GM12801 (cell line): Measurements from ENCODE around the gene WWOX.

Source experiments
- TF ChIP-seq, protein P1 (sequence below): IDR thresholded peaks from one replicate; pipeline ENCODE4 v1.5.1; 2011; ENCODE audit warnings: control low read depth; ENCODE audit not compliant: insufficient read length; ENCODE audit errors: extremely low read depth

WWOX gene

DNA sequence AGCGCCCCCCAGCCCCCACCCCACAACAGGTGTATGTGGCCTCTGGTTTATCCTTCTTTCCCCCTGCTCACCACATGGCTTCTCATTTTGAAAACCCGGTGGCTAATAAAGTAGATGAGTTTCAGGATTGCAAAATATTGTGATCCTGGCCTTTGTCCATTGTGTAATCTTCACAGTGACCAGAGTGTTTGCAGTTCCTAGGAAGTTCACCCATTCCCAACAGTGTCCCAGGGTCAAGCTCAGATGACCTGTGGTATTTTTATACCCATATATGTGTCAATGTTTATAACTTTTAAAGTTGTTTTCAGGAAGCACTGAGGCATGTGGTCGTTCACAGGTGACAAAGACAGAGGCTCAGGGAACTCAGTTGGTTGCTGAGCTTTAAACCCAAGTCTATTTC, 721.9 kb downstream of the WWOX start:
- TF ChIP-seq, protein P1, sequence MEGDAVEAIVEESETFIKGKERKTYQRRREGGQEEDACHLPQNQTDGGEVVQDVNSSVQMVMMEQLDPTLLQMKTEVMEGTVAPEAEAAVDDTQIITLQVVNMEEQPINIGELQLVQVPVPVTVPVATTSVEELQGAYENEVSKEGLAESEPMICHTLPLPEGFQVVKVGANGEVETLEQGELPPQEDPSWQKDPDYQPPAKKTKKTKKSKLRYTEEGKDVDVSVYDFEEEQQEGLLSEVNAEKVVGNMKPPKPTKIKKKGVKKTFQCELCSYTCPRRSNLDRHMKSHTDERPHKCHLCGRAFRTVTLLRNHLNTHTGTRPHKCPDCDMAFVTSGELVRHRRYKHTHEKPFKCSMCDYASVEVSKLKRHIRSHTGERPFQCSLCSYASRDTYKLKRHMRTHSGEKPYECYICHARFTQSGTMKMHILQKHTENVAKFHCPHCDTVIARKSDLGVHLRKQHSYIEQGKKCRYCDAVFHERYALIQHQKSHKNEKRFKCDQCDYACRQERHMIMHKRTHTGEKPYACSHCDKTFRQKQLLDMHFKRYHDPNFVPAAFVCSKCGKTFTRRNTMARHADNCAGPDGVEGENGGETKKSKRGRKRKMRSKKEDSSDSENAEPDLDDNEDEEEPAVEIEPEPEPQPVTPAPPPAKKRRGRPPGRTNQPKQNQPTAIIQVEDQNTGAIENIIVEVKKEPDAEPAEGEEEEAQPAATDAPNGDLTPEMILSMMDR: no peak

DNA sequence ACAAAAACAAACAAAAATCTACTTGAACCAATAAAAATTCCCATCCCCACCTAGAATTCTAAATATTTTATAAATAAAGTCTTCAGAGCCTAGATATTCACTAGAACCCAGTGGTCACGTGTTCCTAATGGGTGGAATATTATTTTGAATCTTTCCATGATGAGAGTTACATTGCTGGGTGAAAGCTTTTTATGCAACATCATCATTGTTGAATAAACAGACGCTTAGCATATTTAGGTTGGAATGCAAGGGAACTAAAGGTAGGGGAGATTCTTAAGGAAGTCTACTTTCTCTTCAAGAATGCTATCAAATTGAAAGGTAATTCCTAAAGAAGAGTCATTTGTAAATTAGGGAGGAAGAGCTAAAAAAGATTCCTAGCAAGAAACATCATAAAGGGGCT, 723.1 kb downstream of the WWOX start:
- TF ChIP-seq, protein P1: no peak

DNA sequence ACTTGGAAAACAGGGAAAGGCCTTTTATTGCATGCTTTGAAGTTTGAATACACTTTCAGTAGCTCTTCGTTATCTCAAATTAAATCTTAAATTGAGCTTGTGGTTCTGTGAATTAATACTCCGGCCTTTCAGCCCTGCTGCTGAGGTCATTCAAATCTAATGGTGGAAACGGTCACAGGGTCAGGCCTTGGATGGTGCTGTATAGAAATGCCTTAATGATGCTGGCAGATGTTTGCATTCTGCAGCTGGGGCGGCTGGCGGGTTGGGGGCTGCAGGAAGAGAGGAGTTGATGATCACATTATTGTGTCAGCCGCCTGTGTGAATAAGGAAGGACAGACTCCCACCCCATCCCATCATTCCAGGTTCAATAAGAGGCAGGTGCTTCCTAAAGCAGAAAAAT, 723.6 kb downstream of the WWOX start:
- TF ChIP-seq, protein P1: no peak

DNA sequence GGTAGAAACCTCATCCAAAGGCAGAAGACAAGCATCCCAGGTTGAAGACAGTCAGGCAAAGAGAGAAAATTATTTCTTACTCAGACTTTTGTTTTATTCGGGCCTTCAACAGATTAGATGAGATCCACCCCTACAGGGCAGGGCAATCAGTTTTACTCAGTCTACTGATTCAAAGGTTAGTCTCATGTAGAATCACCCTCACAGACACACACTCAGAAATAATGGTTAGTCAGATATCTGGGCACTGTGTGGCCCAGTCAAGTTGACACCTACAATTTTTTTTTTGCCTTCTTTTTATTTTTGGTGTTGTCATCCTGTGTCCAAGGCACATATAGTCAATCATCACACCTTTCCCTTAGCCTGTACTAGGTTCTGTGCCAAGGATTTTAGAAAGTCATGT, 729.8 kb downstream of the WWOX start:
- TF ChIP-seq, protein P1: no peak

DNA sequence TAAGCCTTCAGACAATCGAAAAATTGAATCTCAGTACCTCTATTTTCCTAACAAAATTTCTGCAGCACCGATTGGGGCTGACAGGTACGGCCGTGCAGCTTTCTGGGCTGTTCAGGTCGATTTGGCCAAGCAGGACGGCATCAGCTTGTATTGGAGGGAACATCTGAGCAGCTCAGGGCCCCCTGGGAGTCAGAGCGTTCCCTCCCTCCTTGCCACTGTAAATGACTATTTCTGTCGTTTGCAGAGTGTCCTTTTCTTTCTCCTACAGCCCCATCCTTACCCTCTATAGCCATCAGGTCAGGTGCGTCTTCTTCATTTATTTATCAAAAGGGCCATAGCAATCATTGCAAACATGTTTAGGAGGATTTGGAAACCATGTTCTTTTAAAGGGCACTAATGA, 731.1 kb downstream of the WWOX start:
- TF ChIP-seq, protein P1: no peak

DNA sequence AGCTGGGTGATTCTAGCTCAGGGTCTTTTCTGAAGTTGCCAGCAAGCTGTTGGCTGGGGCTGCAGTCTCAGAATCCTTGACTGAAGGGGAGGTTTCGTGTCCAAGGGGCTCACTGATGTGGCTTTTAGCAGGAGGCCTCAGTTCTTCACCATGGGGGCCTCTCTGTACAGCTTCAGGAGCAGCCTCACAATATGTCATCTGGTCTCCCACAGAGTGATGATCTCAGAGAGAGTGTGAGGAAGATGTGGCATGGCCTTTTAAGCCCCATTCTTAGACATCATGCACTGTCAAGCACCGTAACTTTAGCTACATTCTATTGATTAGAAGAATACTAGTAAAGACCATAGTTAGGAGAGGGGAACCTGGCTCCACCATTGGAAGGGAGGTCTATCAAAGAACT, 732.6 kb downstream of the WWOX start:
- TF ChIP-seq, protein P1: no peak

DNA sequence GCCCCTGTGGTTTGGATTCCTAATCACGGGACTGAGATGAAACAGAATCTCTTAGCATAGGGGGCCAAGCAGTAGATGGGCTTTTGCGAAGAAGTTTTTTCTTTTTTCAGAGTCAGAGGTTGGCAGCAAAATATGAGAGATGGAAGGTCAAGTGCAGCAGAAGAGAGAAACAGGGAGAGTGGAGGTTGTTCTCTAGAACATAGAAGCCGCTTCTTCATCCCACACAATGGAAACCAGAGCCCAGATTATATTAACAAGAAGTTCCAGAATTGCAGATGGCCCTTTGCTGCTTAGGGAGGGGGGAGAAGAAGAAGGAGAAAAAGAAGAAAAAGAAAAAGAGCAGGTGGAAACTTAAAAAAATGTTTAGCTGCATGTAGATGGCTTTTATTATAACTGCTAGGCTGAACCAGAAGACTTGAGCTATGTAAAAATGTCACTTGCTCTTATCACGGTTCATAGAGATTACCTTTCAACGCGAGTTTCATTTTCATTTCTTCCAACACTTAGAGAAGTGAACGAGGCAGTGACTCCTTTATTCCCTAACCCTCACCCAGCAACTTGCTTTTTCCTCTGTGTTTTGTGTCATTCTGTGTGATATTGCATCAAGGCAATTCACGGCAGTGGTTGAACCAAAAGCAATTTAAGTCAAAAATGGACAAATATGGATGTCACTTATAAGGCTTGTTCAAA, 737.5 kb downstream of the WWOX start:
- TF ChIP-seq, protein P1: no peak
